DMS79 treated with DMSO at 0.1 percent for 48 hours (cell line): ENCODE results near the gene EDRF1.

ENCODE experiments used
- DNase-seq: peaks from one replicate; lab custom pipeline; 2025; lab: John Stamatoyannopoulos, UW

The EDRF1 gene

DNA sequence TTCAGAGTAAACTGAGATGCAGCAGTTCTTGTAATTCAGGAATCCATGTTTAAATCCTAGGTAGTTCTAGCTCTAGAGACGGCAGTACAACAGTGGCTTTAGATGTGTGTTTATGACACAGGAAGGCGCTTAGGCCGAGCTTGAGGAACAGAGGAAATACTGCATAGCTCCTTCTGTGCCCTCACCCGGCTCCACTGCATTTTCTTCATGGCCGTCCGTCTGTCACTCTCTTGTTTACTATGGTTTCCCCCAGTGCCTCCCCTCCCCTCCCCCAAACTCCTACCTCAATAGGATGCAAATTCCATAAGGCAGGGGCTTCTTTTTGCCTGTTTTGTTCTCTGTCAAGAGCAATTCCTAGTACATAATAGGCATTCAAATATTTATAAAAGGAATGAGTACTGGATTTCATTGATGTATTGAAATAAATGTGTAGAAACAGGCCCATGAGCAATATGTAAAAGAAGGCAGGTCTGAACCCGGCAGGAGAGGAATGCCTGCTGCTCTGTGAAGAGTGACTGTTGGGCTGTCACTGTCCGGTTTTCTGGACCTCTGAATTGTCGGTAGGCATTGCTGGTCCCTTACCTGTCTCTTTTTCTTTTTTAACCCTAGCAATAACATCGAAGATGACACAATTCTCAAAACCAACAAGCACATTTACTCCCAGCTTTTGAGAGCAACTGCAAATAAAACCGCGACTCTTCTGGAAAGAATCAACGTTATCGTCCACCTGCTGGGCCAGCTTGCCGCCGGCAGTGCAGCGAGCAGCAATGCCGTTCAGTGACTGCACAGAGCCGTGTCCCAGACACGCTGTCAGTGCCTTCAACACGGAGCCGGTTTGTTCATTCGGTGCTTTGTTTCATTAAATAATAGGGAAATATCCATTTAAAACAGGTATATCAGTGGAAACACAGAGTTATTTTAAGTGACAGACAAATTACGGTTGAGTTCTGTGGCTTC lies 43.5 kb downstream of the EDRF1 start:
- no peak for DNase-seq

DNA sequence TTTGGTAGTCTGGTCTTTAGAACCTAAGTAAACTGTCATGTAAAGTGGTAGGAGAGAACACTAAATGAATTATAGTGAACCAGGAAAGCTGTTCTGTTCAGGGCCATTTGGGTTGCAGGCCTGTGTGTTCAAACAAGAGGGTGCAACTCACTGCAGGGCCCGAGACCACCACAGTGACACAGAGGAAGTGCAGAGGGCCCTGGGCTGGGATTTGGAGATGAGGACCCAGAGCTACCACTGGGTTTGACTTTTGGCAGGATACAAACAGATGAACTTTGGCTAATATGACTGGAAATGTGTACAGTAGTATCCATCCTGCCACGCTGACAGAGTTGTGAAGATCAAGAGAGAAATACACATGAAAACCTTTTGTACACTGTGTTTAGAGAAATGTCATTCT lies 46.3 kb downstream of the EDRF1 start:
- DNase-seq, result no peak

DNA sequence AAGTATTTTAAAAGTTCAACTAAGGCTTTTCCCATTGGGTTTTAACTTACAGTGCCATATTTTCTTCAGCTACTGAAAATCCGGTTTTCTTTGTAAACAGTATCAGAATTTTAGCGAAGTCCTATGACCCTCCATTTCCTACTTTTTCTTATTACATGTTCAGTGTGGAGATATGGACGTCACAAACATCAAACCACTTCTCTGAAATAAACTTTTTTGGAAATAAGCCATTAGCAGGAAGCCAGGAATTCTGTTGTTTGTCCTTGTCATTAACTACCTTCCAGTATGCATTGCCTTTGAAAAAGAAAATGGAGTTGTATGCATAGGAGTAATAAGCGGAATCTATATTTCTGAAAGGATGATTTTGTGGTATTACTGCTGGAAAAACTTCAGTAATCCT lies 47.0 kb downstream of the EDRF1 start:
- no peak for DNase-seq

DNA sequence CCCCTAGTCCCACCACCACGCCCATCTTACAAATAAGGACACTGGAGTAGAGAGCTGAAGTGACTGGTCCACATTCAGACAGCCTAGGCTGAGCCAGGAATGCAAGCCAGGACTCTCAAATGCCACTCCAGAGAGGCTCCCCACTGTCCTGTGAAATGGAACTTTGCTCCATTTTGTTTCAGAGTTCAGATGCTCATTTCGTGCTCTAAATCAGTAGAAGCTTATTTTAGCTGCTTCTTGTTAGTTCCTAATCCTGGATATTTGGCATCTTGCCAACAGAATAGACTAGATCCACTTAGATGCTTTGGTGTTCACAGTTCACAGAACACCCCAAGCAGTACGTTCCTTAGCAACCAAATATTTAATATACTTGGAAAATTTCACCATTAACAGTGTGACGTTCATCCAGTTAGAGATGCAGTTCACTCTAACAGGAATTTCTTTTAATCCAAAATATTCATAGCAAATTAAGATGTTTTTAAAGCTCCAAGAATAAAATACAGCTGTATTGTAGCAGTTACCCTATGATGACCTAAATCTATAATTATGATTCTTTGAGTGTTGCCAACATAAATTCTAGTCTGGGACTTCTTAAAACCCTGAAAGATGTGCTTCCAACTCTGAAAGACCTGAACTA lies 48.8 kb downstream of the EDRF1 start:
- DNase-seq, result peak; percentile 19

DNA sequence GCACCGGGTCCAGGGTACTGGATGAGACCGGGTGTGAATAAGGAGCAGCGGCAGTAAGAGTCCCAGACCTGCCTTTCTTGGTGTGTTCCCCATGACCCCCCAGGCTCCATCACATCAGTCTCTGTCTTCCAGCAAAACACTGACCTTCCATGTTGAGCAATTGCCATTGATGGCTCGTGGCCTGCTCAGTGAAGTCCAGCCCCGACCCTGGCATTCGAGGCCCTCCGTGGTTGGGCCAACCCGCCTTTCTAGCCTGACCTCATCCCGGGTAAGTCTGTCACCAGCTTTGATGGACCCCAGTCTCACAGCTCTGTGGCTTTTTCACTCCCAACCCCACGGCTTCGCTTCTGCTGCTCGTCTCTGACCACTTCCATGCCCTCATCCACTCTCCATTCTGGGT lies 49.7 kb downstream of the EDRF1 start:
- DNase-seq, result no peak

DNA sequence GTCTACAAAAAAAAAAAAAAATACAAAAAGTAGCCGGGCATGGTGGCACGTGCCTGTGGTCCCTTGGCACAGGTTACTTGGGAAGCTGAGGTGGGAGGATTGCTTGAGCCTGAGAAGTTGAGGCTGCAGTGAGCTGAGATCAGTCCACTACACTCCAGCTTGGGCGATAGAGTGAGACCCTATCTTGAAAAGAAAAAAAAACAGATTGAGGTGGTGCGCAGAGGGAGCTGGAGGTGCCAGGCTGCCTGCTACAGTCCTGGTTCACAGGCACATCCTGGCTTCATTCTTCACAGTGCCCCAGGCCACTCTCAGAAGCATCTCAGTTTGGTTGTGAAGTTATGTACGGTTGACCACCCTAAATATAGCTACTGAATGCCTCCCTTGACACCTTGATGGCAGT lies 51.3 kb downstream of the EDRF1 start:
- no peak for DNase-seq

DNA sequence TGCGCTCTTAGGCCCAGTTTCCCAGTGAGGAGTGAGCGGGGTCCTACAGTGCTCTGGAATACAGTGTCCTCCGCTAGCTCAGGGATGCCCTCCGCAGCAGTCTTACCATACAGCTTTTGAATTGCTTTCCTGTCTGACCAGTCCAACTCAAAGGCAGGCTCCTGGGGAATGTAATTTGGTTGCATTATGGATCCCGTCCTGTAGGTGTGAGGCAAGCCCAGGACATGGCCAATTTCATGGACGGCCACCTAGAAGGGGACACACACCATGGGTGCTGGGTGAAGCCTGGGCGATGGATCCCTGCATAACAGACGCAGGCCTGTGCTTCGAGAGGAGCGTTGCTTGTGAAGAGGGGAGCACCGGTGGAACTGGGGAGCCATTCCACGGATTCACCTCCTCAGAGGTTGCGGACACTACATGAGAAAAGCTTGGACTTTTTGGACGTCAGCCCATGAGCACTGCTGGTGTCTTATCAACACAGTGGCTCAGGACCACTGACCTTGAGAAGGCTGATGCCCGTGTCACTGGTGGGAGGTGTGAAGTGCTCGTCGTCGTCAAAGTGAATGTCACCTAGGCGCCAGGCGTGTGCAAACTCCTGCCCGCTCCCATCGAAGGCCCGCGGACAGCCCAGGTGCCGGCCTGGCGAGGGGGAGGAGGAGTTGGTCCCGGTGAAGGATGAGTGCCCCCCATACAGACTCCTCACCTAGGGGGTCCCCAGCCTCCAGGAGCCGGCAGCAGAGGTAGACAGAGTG lies 52.8 kb downstream of the EDRF1 start:
- no peak for DNase-seq

DNA sequence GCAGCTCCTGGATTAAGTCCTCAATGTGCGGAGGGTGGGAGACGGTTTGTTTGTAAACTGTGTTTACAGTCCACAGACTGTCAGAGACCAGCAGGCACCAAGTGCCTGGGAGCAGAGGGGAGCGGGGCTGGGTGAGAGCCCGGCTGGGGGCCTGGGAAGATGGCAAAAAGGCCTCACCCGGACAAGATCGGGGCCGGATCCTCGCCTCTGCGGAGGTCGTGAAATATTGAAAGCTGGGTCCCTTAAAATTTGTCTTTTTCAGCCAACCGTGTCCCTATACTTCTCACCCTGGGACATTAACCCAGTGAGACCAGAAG lies 53.3 kb downstream of the EDRF1 start:
- DNase-seq, result no peak

DNA sequence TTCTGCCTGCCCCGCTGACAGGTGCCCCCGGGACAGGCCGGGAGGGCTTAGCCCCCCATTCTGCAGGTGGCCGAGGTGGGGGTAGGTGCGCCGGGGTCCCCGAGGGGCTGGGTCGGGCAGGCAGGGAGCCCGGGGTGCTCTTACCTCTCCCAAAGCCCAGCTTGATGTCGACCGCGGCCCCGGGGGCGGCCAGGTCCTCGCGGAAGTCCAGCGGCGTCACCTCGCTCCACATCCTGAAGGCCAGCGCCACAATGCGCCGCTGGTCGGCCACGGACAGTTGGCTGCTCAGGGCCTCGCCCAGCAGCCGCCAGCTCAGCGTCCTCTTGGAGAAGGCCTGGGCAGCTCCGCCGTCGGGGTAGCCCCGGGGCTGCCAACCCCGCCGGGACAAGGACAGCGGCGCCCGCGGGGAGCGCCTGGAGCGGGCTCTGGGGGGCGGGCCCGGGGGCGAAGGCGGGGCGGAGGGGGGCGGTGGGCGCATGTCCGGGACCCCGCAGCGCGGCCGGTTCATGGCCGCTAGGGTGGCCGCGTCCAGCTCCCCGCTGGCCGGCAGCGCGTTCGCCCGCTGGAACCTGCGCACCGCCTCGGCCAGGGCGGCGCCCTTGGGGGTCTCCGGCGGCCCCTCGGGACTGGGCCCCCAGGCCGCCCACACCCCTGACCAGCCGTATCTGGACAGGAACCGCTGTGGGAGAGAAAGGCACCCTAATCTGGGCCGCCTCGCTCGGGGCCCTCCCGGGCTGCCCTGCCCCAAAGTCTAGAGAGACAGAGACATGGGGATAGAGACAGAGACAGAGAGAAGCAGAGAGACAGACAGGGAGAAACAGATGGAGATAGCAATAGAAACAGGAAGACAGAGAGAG lies 54.4 kb downstream of the EDRF1 start:
- DNase-seq, result no peak

DNA sequence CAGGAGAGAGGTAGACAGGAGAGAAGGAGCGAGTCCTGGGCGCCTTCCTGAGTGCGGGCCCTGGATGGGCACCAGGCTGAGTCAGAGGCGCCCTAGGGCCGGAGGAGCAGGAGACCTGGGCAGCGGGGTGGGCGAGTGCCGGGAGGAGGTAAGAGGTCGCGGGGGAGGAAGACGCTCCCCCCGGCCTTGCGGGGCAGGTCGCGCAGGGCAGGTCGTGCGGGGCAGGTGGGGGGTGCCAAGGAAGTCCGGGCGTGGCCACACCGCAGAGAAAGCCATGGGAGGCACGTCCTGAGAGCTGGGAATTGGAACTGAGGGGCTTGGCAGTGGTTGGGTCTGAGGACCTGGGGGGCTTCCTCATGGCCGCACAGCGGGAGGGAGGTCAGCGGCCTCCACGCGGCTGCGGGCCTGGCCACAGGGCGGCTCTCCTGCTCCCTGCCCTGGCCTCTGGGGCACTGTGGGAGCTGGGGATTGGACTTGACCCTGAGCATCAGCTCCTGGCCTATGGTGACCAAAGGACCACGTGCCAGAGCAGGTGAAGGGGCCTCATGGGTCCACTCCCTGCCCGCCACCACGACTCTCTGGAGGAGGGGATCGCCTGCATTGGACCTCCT lies 55.2 kb downstream of the EDRF1 start:
- DNase-seq, result no peak

DNA sequence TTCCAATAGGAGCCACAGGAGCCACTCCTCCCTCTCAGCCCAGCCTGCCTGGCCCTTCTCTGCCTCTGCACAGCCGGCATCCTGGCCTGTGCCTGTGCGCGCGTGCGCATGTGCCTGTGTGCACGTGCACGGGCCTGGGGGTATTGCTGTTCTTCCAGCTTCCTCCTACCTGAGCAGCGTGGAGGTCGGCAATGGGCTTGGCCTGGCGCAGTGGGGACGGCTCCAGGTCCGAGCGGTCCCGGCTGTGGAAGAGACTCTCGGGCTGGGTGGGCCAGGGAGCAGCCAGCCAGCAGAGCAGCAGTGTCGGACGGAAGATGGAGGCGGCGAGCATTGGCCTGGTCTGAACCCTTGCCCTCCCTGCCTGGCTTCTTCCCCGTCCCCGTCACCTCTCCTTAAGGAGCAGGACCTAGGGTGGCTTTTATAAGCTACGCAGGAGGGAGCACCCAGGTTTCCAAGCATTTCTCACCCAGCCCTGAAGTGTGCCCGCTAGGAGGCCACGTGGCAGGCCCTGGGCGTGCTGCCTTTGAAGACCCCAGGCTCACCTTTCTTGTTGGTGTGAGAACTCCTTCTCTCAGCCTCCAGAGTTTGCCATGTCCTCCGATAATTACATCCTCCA lies 56.1 kb downstream of the EDRF1 start, which contains the start of gene MMP21:
MMP21 (minus strand) TSS at position 331 of the 616 bp plus-strand sequence; CDS start at position 331, 0 bp downstream.
- no peak for DNase-seq

DNA sequence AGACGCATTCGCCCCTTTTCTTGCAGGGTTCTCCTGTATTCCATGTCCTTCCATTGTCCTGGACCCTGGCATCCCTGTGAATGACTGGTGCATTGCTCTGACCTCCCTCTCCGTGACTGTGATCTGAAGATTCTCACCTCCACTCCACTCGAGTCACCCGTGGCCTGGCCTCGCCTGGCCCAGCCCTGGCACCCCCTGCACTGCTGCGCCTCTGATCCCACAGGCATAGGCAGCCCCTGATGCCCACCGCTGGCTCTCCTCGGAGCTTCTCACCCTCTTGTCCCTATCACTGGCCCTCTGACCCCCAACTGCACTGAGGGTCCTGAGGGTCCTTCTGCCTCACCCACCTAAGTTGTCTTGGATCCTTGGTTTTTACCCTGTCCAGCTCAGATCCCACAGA lies 58.3 kb downstream of the EDRF1 start:
- DNase-seq, result no peak

DNA sequence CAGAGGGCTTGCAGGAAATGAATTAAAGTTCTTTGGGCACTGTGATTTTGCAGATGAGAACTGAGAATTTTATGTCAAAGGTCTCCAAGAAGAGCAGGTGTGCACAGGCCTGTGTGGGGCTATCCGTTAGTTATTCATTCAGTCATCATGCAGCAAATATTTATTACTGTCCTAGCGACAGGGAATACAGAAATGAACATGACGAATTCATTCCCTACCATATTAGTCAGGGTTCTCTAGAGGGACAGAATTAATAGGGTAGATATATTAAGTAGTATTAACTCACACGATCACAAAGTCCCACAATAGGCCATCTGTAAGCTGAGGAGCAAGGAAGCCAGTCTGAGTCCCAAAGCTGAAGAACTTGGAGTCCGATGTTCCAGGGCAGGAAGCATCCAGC lies 59.0 kb downstream of the EDRF1 start:
- no peak for DNase-seq

DNA sequence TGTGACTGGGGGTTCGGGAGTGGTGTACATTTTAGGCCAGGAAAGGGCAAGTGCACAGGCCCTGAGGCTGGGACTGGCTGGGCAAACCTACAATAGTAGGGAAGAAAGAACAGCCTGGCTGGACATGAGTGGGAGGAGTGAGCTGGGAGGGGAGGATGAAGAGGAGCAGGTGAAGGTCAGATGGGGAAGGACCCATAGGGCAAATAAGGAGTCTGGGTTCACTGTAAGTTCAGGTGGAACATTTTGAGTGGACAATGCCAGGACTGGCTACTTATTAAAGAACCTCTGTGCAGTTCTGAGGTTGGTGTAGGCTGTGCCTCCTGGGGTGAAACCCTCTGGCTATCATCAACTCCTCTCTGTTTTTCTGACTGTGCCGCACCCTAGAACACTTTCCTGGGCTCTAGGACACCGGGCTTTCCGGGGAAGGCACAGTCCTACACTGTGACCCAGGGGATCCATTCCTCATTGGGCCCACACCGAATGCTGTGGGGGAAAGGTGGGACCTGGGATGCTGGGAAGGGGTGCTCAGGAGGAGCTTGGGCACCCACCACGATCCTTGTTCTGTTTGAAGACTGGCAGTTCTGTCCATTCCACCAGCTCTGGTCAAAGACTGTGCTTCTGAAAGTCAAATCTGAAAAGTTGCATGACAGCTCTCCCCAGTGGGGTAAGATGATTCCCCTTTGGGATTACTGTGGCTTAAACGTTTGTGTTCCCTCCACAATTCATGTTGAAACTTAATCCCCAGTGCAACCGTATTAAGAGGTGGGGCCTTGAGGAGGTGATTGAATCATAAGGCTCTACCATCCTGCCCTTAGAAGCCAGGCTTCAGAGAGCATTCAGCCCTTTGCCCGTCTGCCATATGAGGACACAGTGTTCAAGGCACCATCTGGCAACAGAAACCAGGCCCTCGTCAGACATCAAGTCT lies 60.2 kb downstream of the EDRF1 start:
- no peak for DNase-seq

DNA sequence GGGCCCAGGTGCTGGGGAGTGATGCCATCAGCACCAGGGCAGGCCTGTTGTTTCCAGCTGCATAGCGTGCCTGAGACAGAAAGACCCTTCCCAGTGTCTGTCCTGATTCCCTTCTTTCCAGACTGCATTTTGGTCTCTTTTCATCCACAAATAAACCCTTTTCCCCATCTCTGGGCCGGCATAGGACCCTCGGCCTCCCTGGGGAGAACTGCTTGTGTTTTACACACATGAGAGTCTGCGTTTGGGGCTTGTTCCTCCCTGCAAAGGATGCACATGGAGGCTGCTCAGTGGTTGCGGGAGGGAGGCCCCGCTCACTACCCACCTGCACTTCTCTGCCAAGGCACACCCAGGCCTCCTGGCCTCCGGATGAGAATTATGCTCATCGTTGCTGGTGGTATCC lies 61.9 kb downstream of the EDRF1 start:
- no peak for DNase-seq

DNA sequence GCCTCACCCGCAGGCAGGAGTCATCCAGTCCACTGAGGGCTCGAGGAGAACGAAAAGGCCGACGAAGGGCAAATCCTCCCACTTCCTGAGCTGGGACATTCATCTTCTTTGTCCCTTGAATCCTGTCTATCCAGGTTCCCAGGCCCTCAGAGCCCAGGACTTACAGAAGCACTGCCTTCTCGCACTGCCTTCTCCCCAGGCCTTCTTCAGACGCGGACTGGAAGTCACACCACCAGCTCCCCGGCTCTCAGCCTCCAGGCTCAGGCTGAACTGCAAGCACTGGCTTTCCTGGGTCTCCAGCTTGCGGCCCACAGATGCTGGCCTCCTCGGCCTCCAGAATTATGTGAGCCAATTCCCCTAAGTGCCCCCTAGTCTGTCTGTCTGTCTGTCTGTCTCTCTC lies 62.5 kb downstream of the EDRF1 start:
- DNase-seq, result no peak

DNA sequence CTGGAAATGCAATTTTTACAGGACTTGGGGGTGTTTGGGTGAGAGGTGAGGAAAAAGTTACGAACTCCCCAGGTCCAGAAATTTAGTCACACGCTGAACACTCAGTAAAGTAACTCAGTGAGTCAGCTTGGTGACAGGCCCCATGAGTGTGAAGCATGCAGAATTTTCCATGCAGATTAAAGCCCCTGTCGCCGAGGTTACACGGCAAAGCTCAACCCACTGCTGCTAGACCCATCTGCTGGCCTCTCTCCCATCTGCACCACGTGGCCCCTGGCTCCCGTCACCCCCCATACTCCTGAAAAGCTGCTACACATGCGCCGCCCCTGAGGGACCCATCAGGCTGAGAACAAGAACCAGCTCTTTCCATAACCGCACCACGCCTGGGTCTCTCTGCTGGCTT lies 63.1 kb downstream of the EDRF1 start:
- DNase-seq, result no peak

DNA sequence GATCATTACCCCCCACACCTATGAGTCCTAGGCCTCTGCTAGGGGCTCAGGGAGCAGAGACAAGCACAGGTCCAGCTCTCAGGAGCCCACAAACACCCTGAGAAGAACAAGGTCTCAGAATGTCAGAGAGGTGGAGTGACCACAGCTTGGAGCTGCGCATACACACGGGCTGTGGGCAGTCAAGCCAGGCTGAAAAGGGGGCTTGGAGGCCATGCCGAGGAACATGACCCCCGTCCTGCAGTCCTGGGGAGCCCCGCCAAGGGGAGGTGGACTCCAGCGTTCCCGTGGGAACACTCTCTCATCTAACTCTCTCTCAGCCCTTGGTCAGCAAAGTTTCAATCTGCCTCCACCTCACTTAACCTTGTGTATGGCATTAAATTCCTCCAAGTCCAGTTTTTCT lies 63.9 kb downstream of the EDRF1 start:
- no peak for DNase-seq

DNA sequence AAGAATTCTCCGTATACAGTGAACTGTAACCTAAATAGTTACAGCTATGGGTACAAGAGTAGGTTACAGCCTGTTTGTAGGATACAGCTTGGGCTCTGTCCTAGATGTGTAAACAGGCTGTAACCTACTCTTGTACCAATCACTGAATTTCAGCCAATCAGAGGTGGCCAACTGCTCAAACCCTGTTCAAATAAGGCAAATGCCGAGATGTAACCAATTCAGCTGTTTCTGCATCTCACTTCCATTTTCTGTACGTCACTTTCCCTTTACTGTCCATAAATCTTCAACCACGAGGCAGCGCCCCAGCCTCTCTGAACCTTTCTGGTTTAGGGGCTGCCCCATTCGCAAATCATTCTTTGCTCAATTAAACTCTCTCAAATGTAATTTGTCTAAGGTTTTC lies 64.4 kb downstream of the EDRF1 start:
- no peak for DNase-seq

DNA sequence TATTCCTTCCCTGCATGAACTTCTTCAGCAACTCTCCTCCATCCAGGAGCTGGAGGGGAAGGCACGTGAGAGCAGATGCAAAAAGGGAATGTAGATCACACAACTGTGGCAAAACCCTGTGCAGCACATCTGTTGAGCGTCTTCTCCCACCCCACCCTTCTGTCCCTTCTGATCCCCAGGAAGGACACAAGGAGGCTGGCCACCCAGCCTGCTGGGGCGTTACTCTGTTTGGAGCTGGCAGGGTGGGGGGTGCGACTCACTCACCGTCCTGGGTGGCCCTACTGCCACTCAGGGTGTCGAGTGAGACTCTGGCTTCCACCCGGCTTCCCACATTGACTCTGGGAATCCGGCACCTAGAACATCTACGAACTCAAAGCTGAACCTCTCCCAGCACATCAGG lies 66.3 kb downstream of the EDRF1 start:
- no peak for DNase-seq
